GM10266 (cell line): ENCODE results near the gene LONP2.

Experiments
- DNase-seq: peaks from one replicate; pipeline ENCODE4 v3.0.0; 2012; ENCODE audit errors: extremely low spot score
- TF ChIP-seq, protein P1 (sequence below): IDR thresholded peaks from 2 replicates; pipeline ENCODE4 v1.5.1; 2012; ENCODE audit warnings: mild to moderate bottlenecking, low read depth; ENCODE audit not compliant: control insufficient read depth, insufficient read depth; ENCODE audit errors: missing control alignments

Gene LONP2

DNA sequence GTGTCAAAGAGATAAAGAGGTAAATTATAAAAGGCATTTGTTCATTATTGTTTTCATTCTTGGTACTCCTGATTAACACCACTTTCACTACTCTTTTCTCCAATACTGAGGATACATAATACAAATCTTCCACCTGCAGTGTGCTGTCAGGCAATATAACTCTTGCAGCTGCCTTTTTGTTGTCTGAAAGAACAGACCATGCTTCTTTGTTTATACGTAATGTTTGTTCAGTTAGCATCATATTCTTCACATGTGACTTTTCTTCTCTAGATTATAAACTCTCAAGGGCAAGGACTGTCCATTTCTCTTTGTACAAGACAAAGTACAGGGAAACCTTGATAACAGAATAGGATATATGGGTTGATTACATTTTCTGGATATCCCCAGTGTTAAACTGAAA, 17.5 kb downstream of the LONP2 start:
- no peak for DNase-seq
- TF ChIP-seq, protein P1, sequence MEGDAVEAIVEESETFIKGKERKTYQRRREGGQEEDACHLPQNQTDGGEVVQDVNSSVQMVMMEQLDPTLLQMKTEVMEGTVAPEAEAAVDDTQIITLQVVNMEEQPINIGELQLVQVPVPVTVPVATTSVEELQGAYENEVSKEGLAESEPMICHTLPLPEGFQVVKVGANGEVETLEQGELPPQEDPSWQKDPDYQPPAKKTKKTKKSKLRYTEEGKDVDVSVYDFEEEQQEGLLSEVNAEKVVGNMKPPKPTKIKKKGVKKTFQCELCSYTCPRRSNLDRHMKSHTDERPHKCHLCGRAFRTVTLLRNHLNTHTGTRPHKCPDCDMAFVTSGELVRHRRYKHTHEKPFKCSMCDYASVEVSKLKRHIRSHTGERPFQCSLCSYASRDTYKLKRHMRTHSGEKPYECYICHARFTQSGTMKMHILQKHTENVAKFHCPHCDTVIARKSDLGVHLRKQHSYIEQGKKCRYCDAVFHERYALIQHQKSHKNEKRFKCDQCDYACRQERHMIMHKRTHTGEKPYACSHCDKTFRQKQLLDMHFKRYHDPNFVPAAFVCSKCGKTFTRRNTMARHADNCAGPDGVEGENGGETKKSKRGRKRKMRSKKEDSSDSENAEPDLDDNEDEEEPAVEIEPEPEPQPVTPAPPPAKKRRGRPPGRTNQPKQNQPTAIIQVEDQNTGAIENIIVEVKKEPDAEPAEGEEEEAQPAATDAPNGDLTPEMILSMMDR: no peak

DNA sequence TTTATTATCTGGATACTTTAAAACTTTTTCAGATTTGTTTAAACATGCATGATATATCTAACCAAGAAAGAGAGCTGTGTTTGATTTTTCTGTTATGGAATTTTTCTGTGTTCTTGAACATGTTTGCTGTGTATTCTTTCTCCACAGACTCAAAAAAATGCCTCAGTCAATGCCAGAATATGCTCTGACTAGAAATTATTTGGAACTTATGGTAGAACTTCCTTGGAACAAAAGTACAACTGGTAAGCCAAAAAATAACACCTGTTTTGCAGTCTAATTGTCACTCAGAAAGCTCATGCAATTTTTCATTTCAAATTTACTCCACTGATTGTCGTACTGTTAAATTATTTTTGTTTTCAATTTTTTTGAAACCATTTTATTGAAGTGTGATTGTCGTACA, 18.5 kb downstream of the LONP2 start:
- TF ChIP-seq, protein P1: no peak
- DNase-seq: no peak

DNA sequence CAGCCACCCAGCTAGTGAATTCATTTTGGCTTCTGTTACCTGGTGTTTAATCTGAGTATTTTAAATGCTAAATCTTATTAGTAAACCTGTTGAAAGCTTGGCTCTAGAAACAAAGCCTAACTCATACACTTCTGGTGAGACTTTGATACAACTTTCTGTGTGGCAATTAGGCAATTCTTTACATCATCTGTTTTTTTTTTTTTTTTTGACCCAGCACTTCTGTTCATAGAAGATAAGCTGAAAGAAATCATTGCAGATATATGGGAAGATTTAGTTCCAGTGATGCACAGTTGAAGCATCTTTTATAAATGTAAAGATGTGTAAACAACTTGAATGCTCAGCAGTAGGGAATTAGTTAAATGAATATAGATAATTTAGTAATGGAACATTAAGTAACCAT, 24.9 kb downstream of the LONP2 start:
- no peak for DNase-seq
- TF ChIP-seq, protein P1: no peak

DNA sequence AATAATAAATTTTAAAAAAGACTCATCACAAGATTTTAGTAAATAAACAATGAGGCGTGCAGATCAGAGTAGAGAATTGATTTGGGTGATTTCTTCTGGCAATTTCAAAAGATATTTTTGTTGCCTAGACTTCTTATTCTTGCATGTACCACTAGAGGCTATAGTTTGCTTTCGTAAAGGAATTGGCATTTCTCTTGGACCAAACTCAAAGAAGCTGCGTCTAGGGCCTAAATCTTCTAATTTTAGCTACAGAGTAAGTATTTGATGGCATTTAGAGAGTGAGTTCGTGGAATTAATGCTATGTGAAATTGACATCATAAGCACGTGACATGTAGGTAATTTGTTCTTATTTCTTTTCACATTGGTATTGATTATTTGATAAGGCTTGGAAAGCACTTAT, 27.6 kb downstream of the LONP2 start:
- TF ChIP-seq, protein P1: no peak
- no peak for DNase-seq

DNA sequence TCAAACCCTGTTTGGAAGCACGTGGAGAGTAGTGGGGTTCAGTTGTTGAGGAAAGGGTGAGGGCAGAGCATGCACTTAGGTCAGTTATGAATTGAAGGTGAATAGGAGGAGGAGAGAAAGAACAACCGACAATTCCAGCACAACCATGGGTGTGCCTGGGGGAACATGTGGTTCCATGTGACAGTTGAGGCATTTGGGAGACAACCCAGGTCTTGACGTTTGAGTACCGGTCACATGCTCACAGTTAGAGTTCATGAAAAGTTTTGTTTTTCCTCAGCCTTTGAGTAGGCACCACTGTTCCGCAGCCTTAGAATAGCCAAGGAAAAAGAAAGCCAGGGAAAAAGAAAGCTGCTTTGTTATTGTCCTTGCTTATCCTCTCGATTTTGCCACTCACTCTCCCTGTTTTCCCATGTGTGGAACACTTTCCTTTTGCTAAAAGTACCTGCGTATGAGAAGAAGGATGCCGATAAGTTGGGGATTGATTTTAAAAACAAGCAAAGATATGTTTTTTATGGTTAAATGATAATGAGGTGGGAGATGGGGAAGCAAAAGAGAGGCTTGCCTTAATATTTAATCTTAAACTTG, 28.8 kb downstream of the LONP2 start:
- no peak for DNase-seq
- TF ChIP-seq, protein P1: no peak

DNA sequence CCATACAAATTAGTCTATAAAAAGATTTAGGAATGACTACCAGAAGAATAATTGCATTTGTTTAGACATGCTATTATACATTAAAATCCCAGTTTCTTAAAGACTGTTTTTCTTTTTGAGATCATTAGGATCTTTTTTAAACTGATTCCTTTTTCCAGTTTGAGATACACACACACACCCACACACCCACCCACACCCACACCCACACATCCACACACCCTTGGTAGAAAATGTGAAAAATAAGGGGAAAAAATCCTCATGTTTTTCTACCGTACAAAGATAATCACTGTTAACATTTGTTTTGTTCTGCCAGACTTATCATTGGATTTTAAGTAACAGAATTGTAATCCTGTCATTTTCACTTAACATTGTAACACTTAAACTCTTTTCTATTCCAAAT, 30.4 kb downstream of the LONP2 start:
- TF ChIP-seq, protein P1: no peak
- DNase-seq: no peak

DNA sequence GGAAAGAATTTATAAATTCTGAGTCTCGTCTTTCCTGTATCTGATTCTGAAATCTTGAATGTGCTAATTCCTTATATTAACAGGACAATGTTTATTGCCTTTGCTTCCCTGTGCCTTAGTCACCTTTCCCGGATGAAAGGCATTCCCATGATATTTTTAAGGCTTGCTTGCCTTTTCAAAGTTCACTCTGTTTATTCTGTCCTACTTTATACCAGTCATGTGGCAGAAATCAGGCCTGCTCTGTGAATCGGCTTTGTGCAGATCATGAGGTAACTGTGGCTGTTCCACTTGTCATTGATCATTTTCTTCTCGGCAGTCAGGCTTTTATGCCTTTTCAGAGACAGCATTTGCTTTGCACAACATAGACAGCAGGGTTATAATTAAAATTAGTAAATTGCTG, 32.0 kb downstream of the LONP2 start:
- TF ChIP-seq, protein P1: no peak
- no peak for DNase-seq
